Measurements from ENCODE around the gene SMIM17.

The SMIM17 gene

DNA sequence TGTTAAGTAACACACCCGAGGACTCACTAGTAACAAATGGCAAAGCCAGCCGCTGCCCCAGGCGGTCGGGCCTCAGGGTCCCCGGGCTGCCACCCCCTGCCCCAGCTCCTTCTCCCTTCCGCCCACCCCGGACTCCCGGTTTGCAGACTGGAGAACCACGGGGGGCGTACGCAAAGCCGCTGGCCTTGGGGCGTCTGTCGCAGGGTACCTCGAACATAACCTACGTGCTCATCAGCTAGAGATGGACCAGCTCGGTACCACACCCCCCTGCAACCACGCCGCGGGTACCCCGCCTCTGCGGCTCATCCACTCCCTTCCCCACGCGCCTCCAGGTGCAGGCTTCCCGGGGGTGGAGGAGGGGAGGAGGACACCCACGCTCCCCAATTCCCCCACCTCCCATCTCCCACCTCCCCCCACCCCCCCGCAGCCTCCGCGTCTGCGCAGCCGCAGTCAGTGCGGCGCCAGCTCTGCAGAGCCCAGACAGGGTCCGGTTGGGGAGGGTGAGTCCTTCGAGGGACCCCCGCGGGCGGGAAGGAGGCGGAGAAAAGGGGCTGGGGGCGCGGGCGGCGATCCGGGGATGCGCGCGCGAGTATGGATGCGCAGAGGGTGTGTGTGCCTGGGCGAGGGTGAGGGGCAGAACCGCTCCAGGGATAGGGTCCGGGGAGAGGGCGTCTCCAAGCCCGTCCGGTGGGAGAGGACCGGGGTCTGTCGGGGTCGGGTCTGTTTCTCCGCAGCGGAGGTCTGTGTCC lies at the start of gene SMIM17:
SMIM17 (plus strand) TSS at position 449 of the 749 bp plus-strand sequence. CDS start 2,509 bp downstream, outside the sequence.
- H3K4me3 Mint-ChIP-seq, result no peak within 1 kb of the TSS
- TF ChIP-seq, protein P1, sequence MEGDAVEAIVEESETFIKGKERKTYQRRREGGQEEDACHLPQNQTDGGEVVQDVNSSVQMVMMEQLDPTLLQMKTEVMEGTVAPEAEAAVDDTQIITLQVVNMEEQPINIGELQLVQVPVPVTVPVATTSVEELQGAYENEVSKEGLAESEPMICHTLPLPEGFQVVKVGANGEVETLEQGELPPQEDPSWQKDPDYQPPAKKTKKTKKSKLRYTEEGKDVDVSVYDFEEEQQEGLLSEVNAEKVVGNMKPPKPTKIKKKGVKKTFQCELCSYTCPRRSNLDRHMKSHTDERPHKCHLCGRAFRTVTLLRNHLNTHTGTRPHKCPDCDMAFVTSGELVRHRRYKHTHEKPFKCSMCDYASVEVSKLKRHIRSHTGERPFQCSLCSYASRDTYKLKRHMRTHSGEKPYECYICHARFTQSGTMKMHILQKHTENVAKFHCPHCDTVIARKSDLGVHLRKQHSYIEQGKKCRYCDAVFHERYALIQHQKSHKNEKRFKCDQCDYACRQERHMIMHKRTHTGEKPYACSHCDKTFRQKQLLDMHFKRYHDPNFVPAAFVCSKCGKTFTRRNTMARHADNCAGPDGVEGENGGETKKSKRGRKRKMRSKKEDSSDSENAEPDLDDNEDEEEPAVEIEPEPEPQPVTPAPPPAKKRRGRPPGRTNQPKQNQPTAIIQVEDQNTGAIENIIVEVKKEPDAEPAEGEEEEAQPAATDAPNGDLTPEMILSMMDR (IDR thresholded peaks at IDR 0.05; ENCODE audit: unreplicated experiment in 3 of 3), result no peak
- peaks cover 35% of the 10 kb centered on the region for H3K36me3 Mint-ChIP-seq (ENCODE audit: low read depth)
- peaks cover 62% of the 10 kb centered on the region for H3K9me3 Mint-ChIP-seq
- H3K27ac Mint-ChIP-seq, result no peak within 1 kb of the TSS
- H3K4me1 Mint-ChIP-seq, result no peaks in the 10 kb centered on the region
- H3K27me3 Mint-ChIP-seq (ENCODE audit: low read depth), result no peaks in the 10 kb centered on the region

DNA sequence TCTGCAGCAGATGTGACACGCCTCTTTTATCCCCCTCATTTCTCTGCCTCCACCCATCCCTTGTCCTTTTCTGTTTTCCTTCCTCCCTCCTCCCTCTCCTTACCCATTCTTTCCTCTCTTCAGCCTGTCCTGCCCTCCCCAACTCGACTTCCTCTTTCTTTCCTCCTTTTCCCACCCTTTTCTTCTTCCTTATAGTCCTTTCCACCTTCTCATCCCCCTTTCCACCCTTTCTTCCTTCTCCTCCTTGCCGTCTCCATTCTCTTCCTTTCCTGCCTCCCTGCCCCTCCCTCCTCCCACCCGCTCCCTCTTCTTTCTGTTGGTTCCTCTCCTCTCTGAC lies 48.5 kb upstream of the SMIM17 start:
- Mint-ChIP-seq H3K4me3 (peak overlapping the region; percentile 93 to 97 (median 94)), H3K4me1 (peaks cover 11% of the 10 kb centered on the region), H3K27ac (peak overlapping the region in 2 of 3 experiments; percentile 64 to 66), H3K27me3 (ENCODE audit: low read depth) (no peaks in the 10 kb centered on the region), H3K9me3 (peaks cover 53% of the 10 kb centered on the region), H3K36me3 (ENCODE audit: low read depth) (peaks cover 51% of the 10 kb centered on the region)
- TF ChIP-seq, protein P1 (IDR thresholded peaks at IDR 0.05; ENCODE audit: unreplicated experiment in 3 of 3), result no peak

DNA sequence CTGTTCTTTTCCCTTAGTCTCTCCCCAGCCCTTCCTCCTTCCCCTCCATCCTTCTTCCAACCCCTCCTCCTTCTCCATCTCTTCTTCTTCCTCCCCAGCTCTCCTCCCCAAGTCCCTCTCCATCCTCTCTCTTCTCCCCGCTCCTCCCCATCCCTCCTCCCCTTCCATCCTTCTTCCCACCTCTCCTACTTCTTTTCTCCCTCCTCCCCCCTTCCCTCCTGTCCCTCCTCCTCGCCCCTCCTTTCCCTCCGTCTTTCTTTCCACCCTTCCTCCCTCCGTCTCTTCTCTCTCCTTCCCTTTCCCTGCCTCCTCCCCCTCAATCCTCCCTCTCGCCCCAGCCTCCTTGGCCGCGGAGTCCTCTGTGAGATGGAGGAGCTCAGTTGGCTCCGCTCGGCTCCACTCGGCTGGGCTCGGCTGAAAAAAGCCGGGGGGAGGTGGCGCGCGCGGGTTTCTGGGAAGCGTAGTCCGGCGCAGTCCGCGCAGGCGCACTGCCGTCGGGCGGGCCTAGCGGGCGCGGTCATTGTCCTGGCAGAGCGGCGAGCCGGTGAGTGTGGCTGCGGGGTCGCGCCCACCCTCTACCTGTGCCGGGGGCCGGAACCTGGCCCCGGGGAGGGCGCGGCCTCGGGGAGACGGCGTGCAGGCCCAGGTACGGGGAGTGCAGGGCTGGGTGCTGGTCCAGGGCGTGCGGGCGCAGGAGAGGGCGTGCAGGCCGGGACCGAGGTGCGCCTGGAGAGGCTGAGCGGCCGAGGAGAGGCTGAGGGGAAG lies 48.0 kb upstream of the SMIM17 start, which contains the start of gene ZNF71:
ZNF71 (plus strand) TSS at position 520 of the 765 bp plus-strand sequence. CDS start 6,257 bp downstream, outside the sequence.
- H3K4me1 Mint-ChIP-seq, result peaks cover 11% of the 10 kb centered on the region
- H3K27ac Mint-ChIP-seq, result peak within 1 kb of the TSS; percentile 36 to 66 (median 64)
- H3K4me3 Mint-ChIP-seq, result peak within 1 kb of the TSS; percentile 93 to 97 (median 94)
- H3K36me3 Mint-ChIP-seq (ENCODE audit: low read depth), result peaks cover 56% of the 10 kb centered on the region
- TF ChIP-seq, protein P1 (IDR thresholded peaks at IDR 0.05; ENCODE audit: unreplicated experiment in 3 of 3), result no peak
- peaks cover 56% of the 10 kb centered on the region for H3K9me3 Mint-ChIP-seq
- H3K27me3 Mint-ChIP-seq (ENCODE audit: low read depth), result no peaks in the 10 kb centered on the region

DNA sequence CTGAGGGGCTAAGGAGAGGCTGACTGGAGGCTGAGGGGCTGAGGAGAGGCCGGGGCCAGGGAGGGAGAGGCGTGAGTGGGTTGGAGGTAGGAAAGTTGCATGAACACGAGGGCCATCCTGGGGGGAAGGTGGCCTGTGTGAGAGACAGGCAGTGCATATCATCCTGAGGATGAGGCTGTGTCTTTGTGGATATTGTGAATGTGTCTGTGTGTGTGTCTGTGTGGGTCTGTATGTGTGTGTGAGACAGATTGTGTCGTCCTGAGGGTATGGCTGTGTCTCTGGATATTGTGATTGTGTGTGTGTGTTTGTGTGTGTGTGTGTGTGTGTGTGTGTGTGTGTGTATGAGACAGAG lies 47.4 kb upstream of the SMIM17 start:
- Mint-ChIP-seq H3K9me3 (peaks cover 54% of the 10 kb centered on the region), H3K36me3 (ENCODE audit: low read depth) (peaks cover 60% of the 10 kb centered on the region), H3K4me1 (peaks cover 11% of the 10 kb centered on the region), H3K4me3 (peak overlapping the region; percentile 93 to 97 (median 94)), H3K27ac (peak overlapping the region; percentile 36 to 64 (median 56)), H3K27me3 (ENCODE audit: low read depth) (no peaks in the 10 kb centered on the region)
- TF ChIP-seq, protein P1 (IDR thresholded peaks at IDR 0.05; ENCODE audit: unreplicated experiment in 3 of 3), result no peak

DNA sequence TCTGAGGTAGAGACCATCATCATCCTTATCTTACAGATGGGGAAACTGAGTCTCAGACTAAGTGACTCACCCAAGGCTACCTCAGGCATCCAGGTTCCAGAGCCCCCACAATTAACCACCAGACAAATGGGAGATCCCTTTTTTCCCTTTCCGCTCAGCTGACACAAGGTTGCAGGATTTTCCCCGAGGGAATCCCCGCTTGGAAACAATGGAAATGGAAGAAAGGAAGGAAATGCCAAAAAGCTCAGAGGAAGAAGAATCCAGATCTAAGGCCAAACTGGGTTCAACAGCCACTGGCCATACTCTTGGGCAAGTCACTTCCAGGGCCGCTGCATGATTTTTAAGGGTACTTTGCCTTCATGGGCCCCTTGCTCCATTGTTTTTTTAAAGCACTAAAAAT lies 46.3 kb upstream of the SMIM17 start:
- Mint-ChIP-seq H3K27me3 (ENCODE audit: low read depth) (no peaks in the 10 kb centered on the region), H3K9me3 (peaks cover 62% of the 10 kb centered on the region), H3K36me3 (ENCODE audit: low read depth) (peaks cover 68% of the 10 kb centered on the region)

More for the DNA sequence above, 46.3 kb upstream of the SMIM17 start:
- Mint-ChIP-seq H3K4me3 (peak overlapping the region; percentile 93 to 97 (median 94)), H3K4me1 (peaks cover 11% of the 10 kb centered on the region), H3K27ac (no peak overlapping the region)
- TF ChIP-seq, protein P1 (IDR thresholded peaks at IDR 0.05; ENCODE audit: unreplicated experiment in 3 of 3), result no peak
